Stimulated activated CD4-positive, alpha-beta T cell treated with anti-CD3 and anti-CD28 coated beads, Interleukin-2, amount 100 ng/mL, for 4 hours (primary cell): ENCODE measurements around the gene FBXW8.

Experiments
- DNase-seq: peaks from one replicate; pipeline ENCODE4 v3.0.0-alpha.2; 2020; ENCODE audit warnings: low read depth

Gene FBXW8

GRCh38 chr12:117037289-117038022 is 126.7 kb downstream of the FBXW8 start:
- DNase-seq: no peak

GRCh38 chr12:117038023-117038680 is 127.4 kb downstream of the FBXW8 start:
- DNase-seq: no peak

GRCh38 chr12:117038919-117039318 is 128.2 kb downstream of the FBXW8 start:
- no peak for DNase-seq

- no peak for DNase-seq
Observed at GRCh38 chr12:117039891-117040309, 129.2 kb downstream of the FBXW8 start.

- no peak for DNase-seq
Observed at GRCh38 chr12:117040496-117040895, 129.7 kb downstream of the FBXW8 start.

GRCh38 chr12:117041798-117042170 is 131.0 kb downstream of the FBXW8 start:
- no peak for DNase-seq

- DNase-seq: no peak
Observed at GRCh38 chr12:117042171-117042842, 131.6 kb downstream of the FBXW8 start.

GRCh38 chr12:117042862-117043261 is 132.1 kb downstream of the FBXW8 start:
- no peak for DNase-seq

- DNase-seq: no peak
Observed at GRCh38 chr12:117044311-117044710, 133.6 kb downstream of the FBXW8 start.

- DNase-seq: no peak
Observed at GRCh38 chr12:117044790-117045159, 134.0 kb downstream of the FBXW8 start.

GRCh38 chr12:117045160-117046010 is 134.6 kb downstream of the FBXW8 start:
- DNase-seq: no peak

- DNase-seq: no peak
Observed at GRCh38 chr12:117046011-117046369, 135.2 kb downstream of the FBXW8 start.

- DNase-seq: no peak
Observed at GRCh38 chr12:117046425-117046824, 135.7 kb downstream of the FBXW8 start.

GRCh38 chr12:117046861-117047530 is 136.2 kb downstream of the FBXW8 start:
- no peak for DNase-seq

- no peak for DNase-seq
Observed at GRCh38 chr12:117047810-117048584, 137.2 kb downstream of the FBXW8 start.

- DNase-seq: no peak
Observed at GRCh38 chr12:117048585-117048904, 137.8 kb downstream of the FBXW8 start.

- DNase-seq: no peak
Observed at GRCh38 chr12:117049295-117049694, 138.5 kb downstream of the FBXW8 start.

- DNase-seq: no peak
Observed at GRCh38 chr12:117050060-117050459, 139.3 kb downstream of the FBXW8 start.

- DNase-seq: no peak
Observed at GRCh38 chr12:117051380-117051779, 140.6 kb downstream of the FBXW8 start.

- DNase-seq: no peak
Observed at GRCh38 chr12:117052386-117053049, 141.8 kb downstream of the FBXW8 start.

- DNase-seq: no peak
Observed at GRCh38 chr12:117053050-117053400, 142.3 kb downstream of the FBXW8 start.
